Activated CD4-positive, CD25-positive, alpha-beta regulatory T cell (primary cell): ENCODE data around the gene TIA1.
"Not testable (repeated sequence)": the region's sequence is repeated elsewhere in the genome, so short reads cannot be mapped to it uniquely, and the experiment has no call there.

Source experiments
- DNase-seq, 4 experiments: peaks; one replicate each; lab custom pipeline; 2025; lab: John Stamatoyannopoulos, UW

TIA1 gene

GRCh38 chr2:70214953-70215549 lies 33.4 kb downstream of the TIA1 start:
- DNase-seq = no peak

- no peak for DNase-seq
These were observed 34.1 kb downstream of the TIA1 start for GRCh38 chr2:70214365-70214764.

GRCh38 chr2:70212298-70212932 lies 36.0 kb downstream of the TIA1 start:
- DNase-seq = no peak

- no peak for DNase-seq
These were observed 36.8 kb downstream of the TIA1 start for GRCh38 chr2:70211595-70211994.

GRCh38 chr2:70204452-70204851 lies 44.0 kb downstream of the TIA1 start:
- DNase-seq = no peak

- no peak for DNase-seq
These were observed 45.3 kb downstream of the TIA1 start for GRCh38 chr2:70203086-70203485.

GRCh38 chr2:70202236-70202806 lies 46.1 kb downstream of the TIA1 start:
- DNase-seq = no peak

GRCh38 chr2:70201831-70202230 lies 46.6 kb downstream of the TIA1 start:
- no peak for DNase-seq

GRCh38 chr2:70201225-70201768 lies 47.1 kb downstream of the TIA1 start:
- DNase-seq = no peak

- no peak for DNase-seq
These were observed 49.0 kb downstream of the TIA1 start for GRCh38 chr2:70199320-70199864.

- DNase-seq = no peak
These were observed 55.9 kb downstream of the TIA1 start for GRCh38 chr2:70192516-70192915.

GRCh38 chr2:70191244-70191735 lies 57.1 kb downstream of the TIA1 start:
- no peak for DNase-seq

- DNase-seq = peak; percentile 87 to 95 (median 92)
These were observed 57.8 kb downstream of the TIA1 start, which contains the start of gene C2orf42 for GRCh38 chr2:70190418-70191243. C2orf42 (minus strand) TSS chr2:70191019; CDS start chr2:70181985, 9,034 bp downstream.

- DNase-seq = no peak
These were observed 60.0 kb downstream of the TIA1 start for GRCh38 chr2:70188460-70188859.

- not testable (repeated sequence) for DNase-seq
These were observed 61.3 kb downstream of the TIA1 start for GRCh38 chr2:70187170-70187569.

GRCh38 chr2:70182689-70183088 lies 65.7 kb downstream of the TIA1 start:
- DNase-seq = no peak

GRCh38 chr2:70181363-70181956 lies 67.0 kb downstream of the TIA1 start:
- no peak for DNase-seq

GRCh38 chr2:70173520-70173919 lies 74.9 kb downstream of the TIA1 start:
- no peak for DNase-seq

- not testable (repeated sequence) for DNase-seq
These were observed 78.7 kb downstream of the TIA1 start for GRCh38 chr2:70169654-70170245.

GRCh38 chr2:70161069-70161534 lies 87.3 kb downstream of the TIA1 start:
- no peak for DNase-seq

GRCh38 chr2:70160545-70160944 lies 87.9 kb downstream of the TIA1 start:
- DNase-seq = no peak
